K562 (cell line): ENCODE measurements around the gene DDX54. TPM values are rescaled to one million over a fixed set of nuclear protein-coding genes. Genes with fewer than 3 reads are reported as not detected.

Experiments used
- ATAC-seq: fragments of 200-7000 bp; cut with Tn5 transposase; 3 replicates; pipeline ENCODE4 v1.9.1; 2020; ENCODE audit warnings: moderate library complexity
- BruUV-seq: library from RNA; stranded (reverse); fragments of 400-500 nt; replicated peaks from 2 replicates; lab custom pipeline; 2021; lab: Mats Ljungman, UMichigan
- CTCF ChIA-PET: fragments of 300-600 bp; formaldehyde crosslinking; extraction: SDS; loops from one replicate; lab custom pipeline; 2021; ENCODE audit warnings: low intra/inter-chr PET ratio; lab: Yijun Ruan, JAX
- POLR2A ChIA-PET: fragments of 300-600, 350-650 bp; sonication (Branson Sonifier 250); formaldehyde crosslinking; extraction: SDS; loops from one replicate; lab custom pipeline; 2021; ENCODE audit warnings: antibody characterized with exemption, inconsistent platforms; lab: Yijun Ruan, JAX
- DNase-seq, 4 experiments: peaks; one replicate each; pipeline versions ENCODE4 v3.0.0 to v3.0.0-alpha.2; 2011 to 2018; ENCODE audit warnings: low spot score in 3 of 4, mixed read lengths in 3 of 4; ENCODE audit errors: extremely low read depth in 1 of 4
- FAIRE-seq: peaks from 2 replicates; lab custom pipeline; 2011; peaks lifted over from hg19 to GRCh38; lab: Jason Lieb, UNC
- H2AFZ ChIP-seq: 2 replicates; pipeline ENCODE4 v1.6.0; 2011; ENCODE audit warnings: low read depth, low read length, control low read depth, inconsistent platforms
- H3K27ac ChIP-seq: fragments of 200-600 bp; 3 replicates; pipeline ENCODE4 v1.8.0; 2011; ENCODE audit warnings: low read depth, mild to moderate bottlenecking, control low read depth, inconsistent platforms, low read length, moderate library complexity, mixed read lengths; ENCODE audit errors: extremely low read depth
- H3K27me3 ChIP-seq, 2 experiments: fragments of 300-600 bp in 1 of 2; 2 replicates in 1 of 2; 3 replicates in 1 of 2; pipeline versions ENCODE4 v1.6.0 to v1.8.0; 2011; ENCODE audit warnings: inconsistent platforms in 2 of 2, low read length in 2 of 2, mild to moderate bottlenecking in 1 of 2, mixed read lengths in 1 of 2, moderate library complexity in 1 of 2; ENCODE audit not compliant: control insufficient read depth in 2 of 2, insufficient read depth in 2 of 2
- H3K36me3 ChIP-seq: fragments of 300-600 bp; 3 replicates; pipeline ENCODE4 v1.8.0; 2011; ENCODE audit warnings: mild to moderate bottlenecking, low read length, inconsistent platforms; ENCODE audit not compliant: control insufficient read depth, insufficient read depth
- H3K4me1 ChIP-seq, 2 experiments: fragments of 200-600 bp in 1 of 2; replicated peaks in 1 of 2; 2 replicates in 1 of 2; 3 replicates in 1 of 2; pipeline versions ENCODE4 v1.5.1 to v1.8.0; 2011; ENCODE audit warnings: inconsistent platforms in 2 of 2, low read length in 2 of 2, mild to moderate bottlenecking in 1 of 2, mixed read lengths in 1 of 2, moderate library complexity in 1 of 2; ENCODE audit not compliant: control insufficient read depth in 2 of 2, insufficient read depth in 2 of 2
- H3K4me2 ChIP-seq: 2 replicates; pipeline ENCODE4 v1.6.1; 2011; ENCODE audit warnings: low read length, control low read depth, inconsistent platforms, mixed read lengths; ENCODE audit not compliant: insufficient read depth
- H3K4me3 ChIP-seq: fragments of 200-600 bp; sonication (generic), shearing (Covaris generic); 2 replicates; pipeline ENCODE4 v1.5.1; 2016; ENCODE audit warnings: control low read depth, inconsistent platforms
- H3K79me2 ChIP-seq: fragments of 200-600 bp; 3 replicates; pipeline ENCODE4 v1.8.0; 2011; ENCODE audit warnings: low read length, inconsistent platforms; ENCODE audit not compliant: control insufficient read depth, insufficient read depth
- H3K9ac ChIP-seq, 2 experiments: 2 replicates each; pipeline versions ENCODE4 v1.6.0 to v1.6.1; 2011; ENCODE audit warnings: low read depth in 2 of 2, low read length in 2 of 2, control low read depth in 1 of 2, inconsistent platforms in 1 of 2, mild to moderate bottlenecking in 1 of 2, mixed read lengths in 1 of 2; ENCODE audit not compliant: insufficient read depth in 1 of 2
- H3K9me1 ChIP-seq: one replicate; pipeline ENCODE4 v1.6.0; 2011; ENCODE audit warnings: inconsistent platforms, mild to moderate bottlenecking, low read length, moderate library complexity; ENCODE audit not compliant: control insufficient read depth, insufficient read depth
- H3K9me3 ChIP-seq: replicated peaks from 2 replicates; pipeline ENCODE4 v1.5.1; 2011; ENCODE audit warnings: low read depth, low read length, inconsistent platforms; ENCODE audit not compliant: control insufficient read depth, insufficient read depth
- H4K20me1 ChIP-seq: replicated peaks from 2 replicates; pipeline ENCODE4 v1.6.1; 2011; ENCODE audit warnings: low read length, inconsistent platforms, mixed read lengths; ENCODE audit not compliant: control insufficient read depth, insufficient read depth
- BRF1 ChIP-seq: IDR thresholded peaks from 3 replicates; pipeline ENCODE4 v1.6.1; 2011; ENCODE audit warnings: borderline replicate concordance, mild to moderate bottlenecking; ENCODE audit not compliant: insufficient read length; ENCODE audit errors: extremely low read depth
- ELF2 ChIP-seq: fragments of 250-450 bp; sonication (Bioruptor Pico); IDR thresholded peaks from 2 replicates; pipeline ENCODE4 v1.5.0; 2021; ENCODE audit warnings: mild to moderate bottlenecking
- KDM4B ChIP-seq, 2 experiments: fragments of 450-650 bp in 1 of 2; sonication (generic) in 1 of 2; IDR thresholded peaks; 2 replicates each; pipeline ENCODE4 v1.6.1; 2016 to 2017; ENCODE audit warnings: borderline replicate concordance in 2 of 2, antibody characterized with exemption in 1 of 2, low read depth in 1 of 2, mild to moderate bottlenecking in 1 of 2
- KLF1 ChIP-seq: fragments of 450-650 bp; IDR thresholded peaks from 2 replicates; pipeline ENCODE4 v1.6.1; 2016; ENCODE audit warnings: missing genetic modification characterization, missing compliant biosample characterization
- MBD1 ChIP-seq: fragments of 250-450 bp; sonication (Bioruptor Pico); IDR thresholded peaks from 2 replicates; pipeline ENCODE4 v1.8.0; 2022; ENCODE audit warnings: inconsistent platforms
- PHB2 ChIP-seq: fragments of 450-650 bp; IDR thresholded peaks from 2 replicates; pipeline ENCODE4 v1.6.1; 2017; ENCODE audit warnings: low read depth
- SRF ChIP-seq, 2 experiments: fragments of 250-450, 450-650 bp in 1 of 2; sonication (Bioruptor Pico) in 1 of 2; sonication (generic) in 1 of 2; formaldehyde crosslinking; IDR thresholded peaks; 2 replicates each; pipeline versions ENCODE4 v1.5.0 to v1.5.1; 2020 to 2022; ENCODE audit warnings: mild to moderate bottlenecking in 1 of 2, missing genetic modification reagents in 1 of 2
- STAT5A ChIP-seq: IDR thresholded peaks from 2 replicates; pipeline ENCODE4 v1.6.1; 2012; ENCODE audit warnings: low read length, inconsistent platforms, borderline replicate concordance
- WGBS: fragments of 100-300 bp; shearing (Covaris generic); methylation state at CpG from one replicate; pipeline ENCODE4 v1.1.6; 2016; ENCODE audit warnings: low coverage, mixed read lengths; ENCODE audit not compliant: insufficient coverage; ENCODE audit errors: missing lambda C conversion rate; 5-methylcytosine and 5-hydroxymethylcytosine counted together
- in situ Hi-C: fragments of 300-500 bp; cut with MboI; formaldehyde crosslinking; loops from 4 replicates; pipeline ENCODE4 v1.15.0; 2018; ENCODE audit warnings: inconsistent platforms, mixed read lengths
- intact Hi-C: fragments of 100-400 bp; cut with micrococcal nuclease; formaldehyde crosslinking; loops from 2 replicates; pipeline ENCODE4 v1.14.2; 2022
- polyA plus RNA-seq, 8 experiments: library from polyadenylated mRNA; depleted of rRNA in 4 of 8; stranded (reverse) in 5 of 8; unstranded in 3 of 8; fragments of >200 nt; fragmentation: Nextera tagmentation in 2 of 8; fragmentation: Illumina TruSeq in 1 of 8; extraction: Ambion mirVana in 2 of 8; extraction: Trizol in 1 of 8; gene quantifications; 2 replicates each; pipeline versions ENCODE4 v1.2.1 to v1.2.3, GENCODE V29; 2011 to 2014; ENCODE audit warnings: inconsistent platforms in 1 of 8, missing spikeins in 1 of 8
- total RNA-seq, 7 experiments: library from RNA; depleted of rRNA in 6 of 7; stranded (reverse); fragments of >200 nt in 6 of 7; fragmentation: Illumina TruSeq in 2 of 7; extraction: Trizol in 2 of 7; gene quantifications; 2 replicates each; pipeline versions ENCODE4 v1.2.1 to v1.2.3, GENCODE V29; 2011 to 2021; ENCODE audit warnings: low replicate concordance in 1 of 7
- TF ChIP-seq, protein P1 (sequence below): sonication (generic); formaldehyde crosslinking; IDR thresholded peaks from 2 replicates; pipeline ENCODE4 v1.8.1; 2023; ENCODE audit warnings: missing genetic modification reagents, mild to moderate bottlenecking, borderline replicate concordance
- TF ChIP-seq, protein P2 (sequence below): fragments of 250-450 bp; sonication (Bioruptor Pico); IDR thresholded peaks from 2 replicates; pipeline ENCODE4 v1.8.0; 2022; ENCODE audit warnings: inconsistent platforms, mild to moderate bottlenecking, moderate library complexity, borderline replicate concordance
- TF ChIP-seq, protein P3 (sequence below): sonication (generic); formaldehyde crosslinking; IDR thresholded peaks from 2 replicates; pipeline ENCODE4 v1.9.0; 2022; ENCODE audit warnings: mild to moderate bottlenecking, missing genetic modification reagents

DDX54 gene
- total and polyA plus RNA-seq, 9 of the 15 experiments (the other 6 are each of a cell fraction or from before 2014, with no cell fraction given) = 1.4 to 135 (median 51.4) TPM

- no peak for TF ChIP-seq STAT5A
Measured at GRCh38 chr12:113109872-113110599, 75.2 kb downstream of the DDX54 start (continued).

DNA sequence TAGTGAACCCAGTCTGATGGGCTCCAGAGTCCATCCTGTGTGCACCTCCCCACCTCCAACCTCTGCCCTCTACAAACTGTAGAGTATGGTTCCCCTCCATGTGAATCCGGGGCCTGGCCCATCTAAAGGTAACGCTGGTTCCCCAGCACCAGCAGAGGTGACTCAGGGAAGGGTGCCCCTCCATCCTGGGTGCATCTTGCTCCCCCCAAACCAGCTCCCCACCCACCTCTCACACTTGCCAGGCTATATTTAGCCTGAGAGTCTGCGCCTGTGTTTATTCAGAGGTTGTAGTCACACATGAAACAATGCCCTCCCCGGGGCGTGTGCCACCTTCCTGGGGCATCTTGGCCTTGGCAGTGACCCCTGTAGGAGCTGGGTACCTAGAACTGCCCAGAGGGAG, 75.9 kb downstream of the DDX54 start:
- no peak overlapping the region for H2AFZ ChIP-seq
- no peak for DNase-seq
- TF ChIP-seq PHB2 (no peak), ELF2 (CRISPR knock-in tag) (no peak), KLF1 (tag) (no peak), BRF1 (no peak), KDM4B (IDR thresholded peaks at IDR 0.05; ENCODE audit: borderline replicate concordance in 2 of 2, low read depth in 1 of 2) (no peak), SRF (CRISPR knock-in tag; IDR thresholded peaks at IDR 0.05) (no peak), MBD1 (no peak)
- TF ChIP-seq, protein P1, sequence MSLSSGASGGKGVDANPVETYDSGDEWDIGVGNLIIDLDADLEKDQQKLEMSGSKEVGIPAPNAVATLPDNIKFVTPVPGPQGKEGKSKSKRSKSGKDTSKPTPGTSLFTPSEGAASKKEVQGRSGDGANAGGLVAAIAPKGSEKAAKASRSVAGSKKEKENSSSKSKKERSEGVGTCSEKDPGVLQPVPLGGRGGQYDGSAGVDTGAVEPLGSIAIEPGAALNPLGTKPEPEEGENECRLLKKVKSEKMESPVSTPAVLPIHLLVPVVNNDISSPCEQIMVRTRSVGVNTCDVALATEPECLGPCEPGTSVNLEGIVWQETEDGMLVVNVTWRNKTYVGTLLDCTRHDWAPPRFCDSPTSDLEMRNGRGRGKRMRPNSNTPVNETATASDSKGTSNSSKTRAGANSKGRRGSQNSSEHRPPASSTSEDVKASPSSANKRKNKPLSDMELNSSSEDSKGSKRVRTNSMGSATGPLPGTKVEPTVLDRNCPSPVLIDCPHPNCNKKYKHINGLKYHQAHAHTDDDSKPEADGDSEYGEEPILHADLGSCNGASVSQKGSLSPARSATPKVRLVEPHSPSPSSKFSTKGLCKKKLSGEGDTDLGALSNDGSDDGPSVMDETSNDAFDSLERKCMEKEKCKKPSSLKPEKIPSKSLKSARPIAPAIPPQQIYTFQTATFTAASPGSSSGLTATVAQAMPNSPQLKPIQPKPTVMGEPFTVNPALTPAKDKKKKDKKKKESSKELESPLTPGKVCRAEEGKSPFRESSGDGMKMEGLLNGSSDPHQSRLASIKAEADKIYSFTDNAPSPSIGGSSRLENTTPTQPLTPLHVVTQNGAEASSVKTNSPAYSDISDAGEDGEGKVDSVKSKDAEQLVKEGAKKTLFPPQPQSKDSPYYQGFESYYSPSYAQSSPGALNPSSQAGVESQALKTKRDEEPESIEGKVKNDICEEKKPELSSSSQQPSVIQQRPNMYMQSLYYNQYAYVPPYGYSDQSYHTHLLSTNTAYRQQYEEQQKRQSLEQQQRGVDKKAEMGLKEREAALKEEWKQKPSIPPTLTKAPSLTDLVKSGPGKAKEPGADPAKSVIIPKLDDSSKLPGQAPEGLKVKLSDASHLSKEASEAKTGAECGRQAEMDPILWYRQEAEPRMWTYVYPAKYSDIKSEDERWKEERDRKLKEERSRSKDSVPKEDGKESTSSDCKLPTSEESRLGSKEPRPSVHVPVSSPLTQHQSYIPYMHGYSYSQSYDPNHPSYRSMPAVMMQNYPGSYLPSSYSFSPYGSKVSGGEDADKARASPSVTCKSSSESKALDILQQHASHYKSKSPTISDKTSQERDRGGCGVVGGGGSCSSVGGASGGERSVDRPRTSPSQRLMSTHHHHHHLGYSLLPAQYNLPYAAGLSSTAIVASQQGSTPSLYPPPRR = no peak
- TF ChIP-seq, protein P2, sequence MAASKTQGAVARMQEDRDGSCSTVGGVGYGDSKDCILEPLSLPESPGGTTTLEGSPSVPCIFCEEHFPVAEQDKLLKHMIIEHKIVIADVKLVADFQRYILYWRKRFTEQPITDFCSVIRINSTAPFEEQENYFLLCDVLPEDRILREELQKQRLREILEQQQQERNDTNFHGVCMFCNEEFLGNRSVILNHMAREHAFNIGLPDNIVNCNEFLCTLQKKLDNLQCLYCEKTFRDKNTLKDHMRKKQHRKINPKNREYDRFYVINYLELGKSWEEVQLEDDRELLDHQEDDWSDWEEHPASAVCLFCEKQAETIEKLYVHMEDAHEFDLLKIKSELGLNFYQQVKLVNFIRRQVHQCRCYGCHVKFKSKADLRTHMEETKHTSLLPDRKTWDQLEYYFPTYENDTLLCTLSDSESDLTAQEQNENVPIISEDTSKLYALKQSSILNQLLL (CRISPR knock-in tag) = no peak
- TF ChIP-seq, protein P3, sequence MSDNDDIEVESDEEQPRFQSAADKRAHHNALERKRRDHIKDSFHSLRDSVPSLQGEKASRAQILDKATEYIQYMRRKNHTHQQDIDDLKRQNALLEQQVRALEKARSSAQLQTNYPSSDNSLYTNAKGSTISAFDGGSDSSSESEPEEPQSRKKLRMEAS (CRISPR knock-in tag) = no peak

More for the DNA sequence above, 75.9 kb downstream of the DDX54 start:
- Histone ChIP-seq H3K27ac (no peak overlapping the region), H3K79me2 (no peaks in the 10 kb centered on the region), H3K36me3 (no peaks in the 10 kb centered on the region), H3K4me1 (peaks cover 0 to 6% of the 10 kb centered on the region in 2 experiments; a peak in 1 of 5 replicates), H3K9me1 (no peaks in the 10 kb centered on the region), H3K27me3 (peaks cover 19 to 59% of the 10 kb centered on the region in 2 experiments), H3K9me3 (no peaks in the 10 kb centered on the region), H3K4me3 (no peak overlapping the region), H3K9ac (no peak overlapping the region), H4K20me1 (peaks cover 12% of the 10 kb centered on the region; the same call in 1 of the 2 replicates), H3K4me2 (no peak overlapping the region)
- no TSS peak for BruUV-seq
- ATAC-seq (no peak), FAIRE-seq (no peak)
- in situ Hi-C loops (no loop called here), intact Hi-C loops (no loop called here)
- WGBS = 2% methylated on average over 5 of the region's 5 CpGs
- ChIA-PET CTCF (no interaction called here), POLR2A (interaction anchor here (0.6 kb wide), 1 partner anchor 44 kb away, joined by 3 read pairs; no protein-coding TSS in a partner anchor)
